ENCODE data around the gene INSM1. TPM values are rescaled to one million over a fixed set of nuclear protein-coding genes. Genes with fewer than 3 reads are reported as not detected.

INSM1 gene
- total RNA-seq, 1 experiment from 2014 or later: not detected

GRCh38 chr20:20412750-20413149 lies 44.8 kb downstream of the INSM1 start:
- H3K4me1 ChIP-seq (replicated peaks; ENCODE audit: insufficient read depth): no peaks in the 10 kb centered on the region
- H3K79me2 ChIP-seq (ENCODE audit: low read depth): no peaks in the 10 kb centered on the region
- H3K9me3 ChIP-seq (ENCODE audit: insufficient read depth, low read depth): no peaks in the 10 kb centered on the region
- no peak overlapping the region for H3K4me2 ChIP-seq
- no peaks in the 10 kb centered on the region for H3K27me3 ChIP-seq (ENCODE audit: insufficient read depth, low read depth)
- H3K27ac ChIP-seq: no peak overlapping the region
- TF ChIP-seq CTCF (conservative IDR thresholded peaks at IDR 0.05): no peak
- no peak for TF ChIP-seq EZH2 (IDR thresholded peaks at IDR 0.05; ENCODE audit: low read depth)
- no peaks in the 10 kb centered on the region for H4K20me1 ChIP-seq (ENCODE audit: insufficient read depth)
- H3K4me3 ChIP-seq: no peak overlapping the region
- H3K9me2 ChIP-seq (ENCODE audit: insufficient read depth): no peaks in the 10 kb centered on the region
- DNase-seq: no peak
- intact Hi-C loops (cut with micrococcal nuclease; ENCODE audit: unreplicated experiment): no loop called here
- no peaks in the 10 kb centered on the region for H3F3A ChIP-seq (ENCODE audit: insufficient read depth, low read depth)
- no TSS peak for BruUV-seq (replicated peaks)
- CTCF ChIA-PET: no interaction called here
- POLR2A ChIA-PET (ENCODE audit: unreplicated experiment): no interaction called here
- H3K36me3 ChIP-seq (ENCODE audit: low read depth): no peaks in the 10 kb centered on the region
- H2AFZ ChIP-seq: no peak overlapping the region

- H3F3A ChIP-seq (ENCODE audit: insufficient read depth, low read depth): no peaks in the 10 kb centered on the region
- no peak overlapping the region for H3K27ac ChIP-seq
- no peaks in the 10 kb centered on the region for H3K79me2 ChIP-seq (ENCODE audit: low read depth)
- intact Hi-C loops (cut with micrococcal nuclease; ENCODE audit: unreplicated experiment): no loop called here
- H3K27me3 ChIP-seq (ENCODE audit: insufficient read depth, low read depth): no peaks in the 10 kb centered on the region
- no peaks in the 10 kb centered on the region for H3K9me2 ChIP-seq (ENCODE audit: insufficient read depth)
- no peaks in the 10 kb centered on the region for H3K36me3 ChIP-seq (ENCODE audit: low read depth)
- H2AFZ ChIP-seq: no peak overlapping the region
- no peaks in the 10 kb centered on the region for H3K9me3 ChIP-seq (ENCODE audit: insufficient read depth, low read depth)
- H3K4me3 ChIP-seq: no peak overlapping the region
- ChIA-PET POLR2A (ENCODE audit: unreplicated experiment) (no interaction called here), CTCF (no interaction called here)
- H3K4me2 ChIP-seq: no peak overlapping the region
- H4K20me1 ChIP-seq (ENCODE audit: insufficient read depth): no peaks in the 10 kb centered on the region
- no peak for DNase-seq
- H3K4me1 ChIP-seq (replicated peaks; ENCODE audit: insufficient read depth): no peaks in the 10 kb centered on the region
- no TSS peak for BruUV-seq (replicated peaks)
- TF ChIP-seq CTCF (conservative IDR thresholded peaks at IDR 0.05): no peak
- no peak for TF ChIP-seq EZH2 (IDR thresholded peaks at IDR 0.05; ENCODE audit: low read depth)
Measured at GRCh38 chr20:20413810-20414281, 45.9 kb downstream of the INSM1 start.

- Histone ChIP-seq H3K79me2 (ENCODE audit: low read depth) (no peaks in the 10 kb centered on the region), H3K27me3 (ENCODE audit: insufficient read depth, low read depth) (no peaks in the 10 kb centered on the region), H3K27ac (no peak overlapping the region), H3F3A (ENCODE audit: insufficient read depth, low read depth) (no peaks in the 10 kb centered on the region), H3K9me2 (ENCODE audit: insufficient read depth) (no peaks in the 10 kb centered on the region), H3K9me3 (ENCODE audit: insufficient read depth, low read depth) (no peaks in the 10 kb centered on the region), H3K36me3 (ENCODE audit: low read depth) (no peaks in the 10 kb centered on the region), H3K4me3 (no peak overlapping the region), H4K20me1 (ENCODE audit: insufficient read depth) (no peaks in the 10 kb centered on the region), H3K4me2 (no peak overlapping the region), H3K4me1 (replicated peaks; ENCODE audit: insufficient read depth) (no peaks in the 10 kb centered on the region), H2AFZ (no peak overlapping the region)
- no peak for DNase-seq
- ChIA-PET CTCF (no interaction called here), POLR2A (ENCODE audit: unreplicated experiment) (no interaction called here)
- intact Hi-C loops (cut with micrococcal nuclease; ENCODE audit: unreplicated experiment): no loop called here
- no peak for TF ChIP-seq EZH2 (IDR thresholded peaks at IDR 0.05; ENCODE audit: low read depth)
- TF ChIP-seq CTCF (conservative IDR thresholded peaks at IDR 0.05): no peak
- BruUV-seq (replicated peaks): no TSS peak
Measured at GRCh38 chr20:20414640-20415220, 46.8 kb downstream of the INSM1 start.
